Peyer's patch (tissue), 4 donors: ENCODE measurements around the gene SMIM24. TPM values are rescaled to one million over a fixed set of nuclear protein-coding genes. Genes with fewer than 3 reads are reported as not detected.

Experiments
- DNase-seq, 3 donors: peaks; one replicate each; pipeline ENCODE4 v3.0.0-alpha.2; 2017 to 2019
- H3K27ac ChIP-seq, 4 donors: fragments of 200-600 bp; sonication (generic); one replicate each; pipeline ENCODE4 v1.5.1; 2016 to 2019
- H3K27me3 ChIP-seq, 2 donors: fragments of 200-600 bp; sonication (generic); one replicate each; pipeline ENCODE4 v1.5.1; 2019
- H3K36me3 ChIP-seq, 3 donors: fragments of 200-600 bp; sonication (generic); one replicate each; pipeline ENCODE4 v1.5.1; 2016 to 2019
- H3K4me1 ChIP-seq, 4 donors: fragments of 200-600 bp; sonication (generic); one replicate each; pipeline ENCODE4 v1.5.1; 2016 to 2019
- H3K4me3 ChIP-seq, 4 donors: fragments of 200-600 bp; sonication (generic); 1 replicate in 3 of 4; 2 replicates in 1 of 4; pipeline ENCODE4 v1.5.1; 2016 to 2019; ENCODE audit warnings: mild to moderate bottlenecking in 1 of 4
- H3K9me3 ChIP-seq, 4 donors: fragments of 200-600 bp; sonication (generic); one replicate each; pipeline ENCODE4 v1.5.1; 2016 to 2019; ENCODE audit warnings: mild to moderate bottlenecking in 1 of 4
- CTCF ChIP-seq, 6 experiments: fragments of 450-650 bp in 4 of 6; fragments of 200-600 bp in 2 of 6; sonication (generic) in 1 of 6; IDR thresholded peaks; one replicate each; pipeline ENCODE4 v1.5.1; 2017 to 2019; ENCODE audit warnings: antibody characterized with exemption in 6 of 6, mild to moderate bottlenecking in 3 of 6, moderate library complexity in 1 of 6
- POLR2A ChIP-seq, 2 donors: fragments of 450-650 bp; IDR thresholded peaks; one replicate each; pipeline ENCODE4 v1.5.1; 2017; ENCODE audit warnings: antibody characterized with exemption in 2 of 2, mild to moderate bottlenecking in 2 of 2, moderate library complexity in 2 of 2
- total RNA-seq, 4 donors: library from RNA; depleted of rRNA; stranded (reverse); fragments of >200 nt; gene quantifications; one replicate each; pipeline ENCODE4 v1.1.0, GENCODE V29; 2016

The SMIM24 gene
- total RNA-seq, 4 donors from 2014 or later: 75.9 to 1,153 (median 771) TPM

- no peak overlapping the region for H3K4me3 ChIP-seq
- H3K27me3 ChIP-seq: no peaks in the 10 kb centered on the region
- H3K4me1 ChIP-seq: no peaks in the 10 kb centered on the region
- H3K9me3 ChIP-seq: no peaks in the 10 kb centered on the region
- H3K27ac ChIP-seq: no peak overlapping the region
- peaks cover 0 to 70% (median 0%) of the 10 kb centered on the region in 3 donors for H3K36me3 ChIP-seq
- no peak for TF ChIP-seq CTCF (IDR thresholded peaks at IDR 0.05)
- DNase-seq: no peak
Observed at GRCh38 chr19:3526507-3527237, 46.3 kb upstream of the SMIM24 start.

GRCh38 chr19:3524904-3525451 lies 44.7 kb upstream of the SMIM24 start:
- TF ChIP-seq CTCF (IDR thresholded peaks at IDR 0.05) (no peak), POLR2A (IDR thresholded peaks at IDR 0.05) (no peak)
- H3K27me3 ChIP-seq: no peaks in the 10 kb centered on the region
- no peak for DNase-seq
- no peak overlapping the region for H3K4me3 ChIP-seq
- no peak overlapping the region for H3K27ac ChIP-seq
- H3K9me3 ChIP-seq: no peaks in the 10 kb centered on the region
- peaks cover 0 to 58% (median 0%) of the 10 kb centered on the region in 3 donors for H3K36me3 ChIP-seq
- H3K4me1 ChIP-seq: peaks cover 0 to 8% (median 1%) of the 10 kb centered on the region in 4 donors

- H3K4me3 ChIP-seq: no peak overlapping the region
- H3K27me3 ChIP-seq: no peaks in the 10 kb centered on the region
- peaks cover 0 to 14% (median 1%) of the 10 kb centered on the region in 4 donors for H3K4me1 ChIP-seq
- H3K36me3 ChIP-seq: peaks cover 0 to 64% (median 0%) of the 10 kb centered on the region in 3 donors
- no peak overlapping the region for H3K27ac ChIP-seq
- TF ChIP-seq POLR2A (IDR thresholded peaks at IDR 0.05) (no peak), CTCF (IDR thresholded peaks at IDR 0.05) (no peak)
- DNase-seq: no peak
- no peaks in the 10 kb centered on the region for H3K9me3 ChIP-seq
Observed at GRCh38 chr19:3524078-3524842, 43.9 kb upstream of the SMIM24 start.

GRCh38 chr19:3523361-3524077 lies 43.2 kb upstream of the SMIM24 start:
- no peak overlapping the region for H3K4me3 ChIP-seq
- no peaks in the 10 kb centered on the region for H3K27me3 ChIP-seq
- peaks cover 0 to 14% (median 1%) of the 10 kb centered on the region in 4 donors for H3K4me1 ChIP-seq
- DNase-seq: no peak
- no peak for TF ChIP-seq POLR2A (IDR thresholded peaks at IDR 0.05)
- no peak for TF ChIP-seq CTCF (IDR thresholded peaks at IDR 0.05)
- no peaks in the 10 kb centered on the region for H3K9me3 ChIP-seq
- H3K36me3 ChIP-seq: peaks cover 0 to 69% (median 0%) of the 10 kb centered on the region in 3 donors
- H3K27ac ChIP-seq: no peak overlapping the region
